Measurements from ENCODE around the gene CORO2B. TPM values are rescaled to one million over a fixed set of nuclear protein-coding genes. Genes with fewer than 3 reads are reported as not detected.

Gene CORO2B
- total and polyA plus RNA-seq, 4 donors, result 2.4 to 12.5 (median 4.3) TPM

GRCh38 chr15:68551296-68551635 lies 27.5 kb upstream of the CORO2B start:
- Histone ChIP-seq H3K4me3 (no peak overlapping the region), H3K36me3 (ENCODE audit: control insufficient read depth in 4 of 4, insufficient read depth in 4 of 4, low read length in 4 of 4) (no peaks in the 10 kb centered on the region), H3K4me1 (ENCODE audit: control insufficient read depth in 5 of 5, insufficient read depth in 5 of 5, low read length in 5 of 5) (peaks cover 0 to 3% (median 0%) of the 10 kb centered on the region in 5 donors), H3K9me3 (ENCODE audit: control insufficient read depth in 4 of 4, insufficient read depth in 3 of 4, low read length in 3 of 4) (no peaks in the 10 kb centered on the region), H3K27ac (ENCODE audit: low read depth in 1 of 2, low read length in 1 of 2) (no peak overlapping the region), H3K27me3 (ENCODE audit: control insufficient read depth in 3 of 3, insufficient read depth in 3 of 3, low read length in 2 of 3) (no peaks in the 10 kb centered on the region), H3K9ac (ENCODE audit: insufficient read depth in 1 of 2, low read length in 2 of 2) (no peak overlapping the region)
- no peak for TF ChIP-seq CTCF (IDR thresholded peaks at IDR 0.05; ENCODE audit: control extremely low read depth, extremely low read depth)
- no peak for DNase-seq
- WGBS, 2 donors, result 61 to 75% methylated on average over 5 of the region's 5 CpGs
- ATAC-seq (ENCODE audit: insufficient read depth, low FRiP score), result no peak

DNA sequence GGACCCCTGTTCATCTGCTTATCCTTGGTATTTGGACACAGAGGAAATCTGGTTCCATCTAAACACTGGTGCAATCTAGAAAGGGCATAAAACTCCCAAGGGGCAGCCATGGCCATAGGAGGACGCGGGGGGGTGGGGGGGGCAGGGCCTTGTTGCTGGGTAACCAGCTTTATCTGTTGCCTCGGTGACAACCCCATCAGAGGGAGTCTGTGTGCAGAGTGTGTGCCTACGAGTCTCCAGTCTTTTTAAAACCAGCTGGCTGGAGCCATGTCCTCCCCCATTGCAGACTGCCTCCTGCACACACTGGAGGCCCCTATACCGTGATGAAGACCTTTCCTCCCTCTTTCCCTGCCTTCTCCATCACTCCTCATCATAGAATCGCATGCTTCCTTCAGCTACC lies 26.4 kb upstream of the CORO2B start:
- Histone ChIP-seq H3K27me3 (ENCODE audit: control insufficient read depth in 3 of 3, insufficient read depth in 3 of 3, low read length in 2 of 3) (no peaks in the 10 kb centered on the region), H3K27ac (ENCODE audit: low read depth in 1 of 2, low read length in 1 of 2) (no peak overlapping the region), H3K9ac (ENCODE audit: insufficient read depth in 1 of 2, low read length in 2 of 2) (no peak overlapping the region), H3K9me3 (ENCODE audit: control insufficient read depth in 4 of 4, insufficient read depth in 3 of 4, low read length in 3 of 4) (no peaks in the 10 kb centered on the region), H3K36me3 (ENCODE audit: control insufficient read depth in 4 of 4, insufficient read depth in 4 of 4, low read length in 4 of 4) (no peaks in the 10 kb centered on the region), H3K4me1 (ENCODE audit: control insufficient read depth in 5 of 5, insufficient read depth in 5 of 5, low read length in 5 of 5) (peaks cover 0 to 3% (median 0%) of the 10 kb centered on the region in 5 donors), H3K4me3 (no peak overlapping the region)
- 63 to 73% methylated on average over 6 of the region's 6 CpGs for whole genome bisulfite sequencing, 2 donors
- ATAC-seq (ENCODE audit: insufficient read depth, low FRiP score) (no peak), DNase-seq (no peak)
- no peak for TF ChIP-seq CTCF (IDR thresholded peaks at IDR 0.05; ENCODE audit: control extremely low read depth, extremely low read depth)

GRCh38 chr15:68552773-68553172 lies 26.0 kb upstream of the CORO2B start:
- H3K27ac ChIP-seq (ENCODE audit: low read depth in 1 of 2, low read length in 1 of 2), result no peak overlapping the region
- 38 to 45% methylated on average over 6 of the region's 6 CpGs for WGBS, 2 donors
- H3K27me3 ChIP-seq (ENCODE audit: control insufficient read depth in 3 of 3, insufficient read depth in 3 of 3, low read length in 2 of 3), result no peaks in the 10 kb centered on the region

More at GRCh38 chr15:68552773-68553172, 26.0 kb upstream of the CORO2B start:
- Histone ChIP-seq H3K4me3 (no peak overlapping the region), H3K36me3 (ENCODE audit: control insufficient read depth in 4 of 4, insufficient read depth in 4 of 4, low read length in 4 of 4) (no peaks in the 10 kb centered on the region), H3K4me1 (ENCODE audit: control insufficient read depth in 5 of 5, insufficient read depth in 5 of 5, low read length in 5 of 5) (peaks cover 0 to 3% (median 0%) of the 10 kb centered on the region in 5 donors), H3K9me3 (ENCODE audit: control insufficient read depth in 4 of 4, insufficient read depth in 3 of 4, low read length in 3 of 4) (no peaks in the 10 kb centered on the region), H3K9ac (ENCODE audit: insufficient read depth in 1 of 2, low read length in 2 of 2) (no peak overlapping the region)
- DNase-seq, result peak; percentile 31 to 48 (median 42)
- ATAC-seq (ENCODE audit: insufficient read depth, low FRiP score), result no peak
- TF ChIP-seq CTCF (IDR thresholded peaks at IDR 0.05; ENCODE audit: control extremely low read depth, extremely low read depth), result no peak
